Measurements from ENCODE around the gene RCC1.
A peak's percentile ranks its signal among the peaks of the same experiment; 100 is the strongest.

RCC1 gene

DNA sequence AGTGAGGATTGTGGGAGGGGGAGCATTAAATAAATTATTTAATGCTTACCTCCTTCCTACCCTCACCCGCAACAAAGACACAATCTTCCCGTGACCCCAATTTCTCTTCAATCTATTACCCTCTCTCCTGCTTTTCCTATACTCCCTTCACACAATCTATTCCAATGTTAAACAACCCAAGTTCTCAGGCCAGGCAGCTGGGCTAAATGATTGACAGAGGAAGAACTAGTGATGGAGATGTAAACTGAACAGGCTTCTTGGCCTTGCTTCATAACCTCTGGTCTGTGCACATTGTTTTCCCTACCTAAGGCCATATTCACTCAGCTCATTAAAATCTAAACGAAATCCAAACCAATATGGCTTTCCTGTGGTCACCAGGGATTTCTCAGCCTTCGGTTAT, 3.9 kb upstream of the RCC1 start:
- no peak for DNase-seq (ENCODE audit: low read depth, low spot score)
- H3K4me3 ChIP-seq (ENCODE audit: low read depth, low read length), result no peak overlapping the region
- TF ChIP-seq, protein P1, sequence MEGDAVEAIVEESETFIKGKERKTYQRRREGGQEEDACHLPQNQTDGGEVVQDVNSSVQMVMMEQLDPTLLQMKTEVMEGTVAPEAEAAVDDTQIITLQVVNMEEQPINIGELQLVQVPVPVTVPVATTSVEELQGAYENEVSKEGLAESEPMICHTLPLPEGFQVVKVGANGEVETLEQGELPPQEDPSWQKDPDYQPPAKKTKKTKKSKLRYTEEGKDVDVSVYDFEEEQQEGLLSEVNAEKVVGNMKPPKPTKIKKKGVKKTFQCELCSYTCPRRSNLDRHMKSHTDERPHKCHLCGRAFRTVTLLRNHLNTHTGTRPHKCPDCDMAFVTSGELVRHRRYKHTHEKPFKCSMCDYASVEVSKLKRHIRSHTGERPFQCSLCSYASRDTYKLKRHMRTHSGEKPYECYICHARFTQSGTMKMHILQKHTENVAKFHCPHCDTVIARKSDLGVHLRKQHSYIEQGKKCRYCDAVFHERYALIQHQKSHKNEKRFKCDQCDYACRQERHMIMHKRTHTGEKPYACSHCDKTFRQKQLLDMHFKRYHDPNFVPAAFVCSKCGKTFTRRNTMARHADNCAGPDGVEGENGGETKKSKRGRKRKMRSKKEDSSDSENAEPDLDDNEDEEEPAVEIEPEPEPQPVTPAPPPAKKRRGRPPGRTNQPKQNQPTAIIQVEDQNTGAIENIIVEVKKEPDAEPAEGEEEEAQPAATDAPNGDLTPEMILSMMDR (IDR thresholded peaks at IDR 0.05; ENCODE audit: low read depth, low read length), result no peak
- in situ Hi-C loops (cut with HindIII; ENCODE audit: low sequenced_read_pairs), result no loop called here

DNA sequence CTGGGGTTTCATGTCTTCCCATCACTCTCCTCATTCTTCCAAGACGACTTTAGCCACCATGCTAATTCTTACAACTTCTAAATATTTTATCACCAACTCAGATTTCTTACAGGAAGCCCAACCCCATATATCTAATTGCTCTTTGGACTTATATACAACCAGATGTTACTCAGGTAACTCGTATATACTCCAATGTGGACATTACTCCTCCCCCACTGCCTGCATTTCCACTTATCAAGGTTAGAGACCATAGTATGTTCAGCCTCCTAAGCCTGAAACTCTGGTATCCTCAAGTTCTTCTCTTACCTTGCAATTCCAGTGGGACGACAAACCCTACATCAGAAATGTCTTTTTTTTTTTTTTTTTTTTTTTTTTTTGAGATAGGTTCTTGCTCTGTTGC, 2.7 kb upstream of the RCC1 start:
- DNase-seq (ENCODE audit: low read depth, low spot score), result no peak
- TF ChIP-seq, protein P1 (IDR thresholded peaks at IDR 0.05; ENCODE audit: low read depth, low read length), result no peak
- in situ Hi-C loops (cut with HindIII; ENCODE audit: low sequenced_read_pairs), result no loop called here
- H3K4me3 ChIP-seq (ENCODE audit: low read depth, low read length), result no peak overlapping the region

- TF ChIP-seq, protein P1 (IDR thresholded peaks at IDR 0.05; ENCODE audit: low read depth, low read length), result no peak
Measured at GRCh38 chr1:28506907-28507246, 1.0 kb downstream of the RCC1 start.

DNA sequence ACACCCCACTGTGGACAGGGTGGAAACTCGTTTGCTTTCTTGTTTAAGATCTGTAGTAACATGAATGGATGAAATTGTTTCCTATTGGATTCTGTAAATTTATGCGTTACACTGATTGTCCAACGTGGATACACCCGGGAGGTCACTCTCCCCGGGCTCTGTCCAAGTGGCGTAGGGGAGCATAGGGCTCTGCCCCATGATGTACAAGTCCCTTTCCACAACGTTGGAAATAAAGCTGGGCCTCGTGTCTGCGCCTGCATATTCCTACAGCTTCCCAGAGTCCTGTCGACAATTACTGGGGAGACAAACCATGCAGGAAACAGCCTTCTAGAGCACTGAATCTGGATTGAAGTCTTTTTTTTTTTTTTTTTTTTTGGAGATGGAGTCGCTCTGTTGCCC, 1.4 kb downstream of the RCC1 start:
- peak; percentile 13 for DNase-seq (ENCODE audit: low read depth, low spot score)
- TF ChIP-seq, protein P1 (IDR thresholded peaks at IDR 0.05; ENCODE audit: low read depth, low read length), result no peak
- in situ Hi-C loops (cut with HindIII; ENCODE audit: low sequenced_read_pairs), result no loop called here
- H3K4me3 ChIP-seq (ENCODE audit: low read depth, low read length), result peak overlapping the region; percentile 97

More at GRCh38 chr1:28506907-28507246, 1.0 kb downstream of the RCC1 start:
- in situ Hi-C loops (cut with HindIII; ENCODE audit: low sequenced_read_pairs), result no loop called here
- DNase-seq (ENCODE audit: low read depth, low spot score), result no peak
- H3K4me3 ChIP-seq (ENCODE audit: low read depth, low read length), result peak overlapping the region; percentile 97

- TF ChIP-seq, protein P1 (IDR thresholded peaks at IDR 0.05; ENCODE audit: low read depth, low read length), result no peak
- no peak for DNase-seq (ENCODE audit: low read depth, low spot score)
- in situ Hi-C loops (cut with HindIII; ENCODE audit: low sequenced_read_pairs), result no loop called here
Measured at GRCh38 chr1:28507646-28508434, 2.0 kb downstream of the RCC1 start.

DNA sequence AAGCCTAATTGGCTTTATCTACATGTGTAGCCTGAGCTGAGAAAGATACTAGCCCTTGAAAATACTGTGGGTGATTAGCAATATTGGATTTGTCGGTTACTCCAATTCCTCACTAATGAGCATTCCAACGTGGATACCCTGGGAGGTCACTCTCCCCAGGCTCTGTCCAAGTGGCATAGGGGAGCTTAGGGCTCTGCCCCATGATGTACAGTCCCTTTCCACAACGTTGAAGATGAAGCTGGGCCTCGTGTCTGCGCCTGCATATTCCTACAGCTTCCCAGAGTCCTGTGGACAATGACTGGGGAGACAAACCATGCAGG, 2.6 kb downstream of the RCC1 start:
- DNase-seq (ENCODE audit: low read depth, low spot score), result no peak
- TF ChIP-seq, protein P1 (IDR thresholded peaks at IDR 0.05; ENCODE audit: low read depth, low read length), result no peak
- in situ Hi-C loops (cut with HindIII; ENCODE audit: low sequenced_read_pairs), result no loop called here
- peak overlapping the region; percentile 97 for H3K4me3 ChIP-seq (ENCODE audit: low read depth, low read length)

More at GRCh38 chr1:28507646-28508434, 2.0 kb downstream of the RCC1 start:
- peak overlapping the region; percentile 97 for H3K4me3 ChIP-seq (ENCODE audit: low read depth, low read length)
